ENCODE measurements around the gene CES3. TPM values are rescaled to one million over a fixed set of nuclear protein-coding genes. Genes with fewer than 3 reads are reported as not detected.

CES3 gene
- total and polyA plus RNA-seq, 2 donors (not counting 3 experiments of a cell fraction or from before 2014, with no cell fraction given): 0.10 TPM; not detected in 1

DNA sequence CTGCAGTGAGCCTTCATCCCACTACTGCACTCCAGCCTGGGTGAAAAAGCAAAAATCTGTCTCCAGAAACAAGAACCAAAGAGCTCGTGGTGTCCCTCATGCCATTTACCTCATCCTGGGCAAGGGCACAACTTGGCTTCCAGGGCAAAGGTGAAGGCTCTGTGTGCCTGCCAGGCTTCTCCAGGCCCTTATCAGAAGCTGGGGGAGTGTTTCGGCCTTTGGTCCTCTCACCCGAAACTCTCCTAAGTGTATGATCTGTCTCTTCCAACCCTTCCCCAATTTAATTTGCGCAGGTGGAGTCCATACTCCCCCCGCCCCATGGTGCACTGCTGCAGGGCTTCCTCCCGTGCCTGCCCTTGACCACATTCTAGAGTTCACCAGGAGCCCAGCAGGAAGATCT is 24.6 kb upstream of the CES3 start:
- intact Hi-C loops (cut with micrococcal nuclease): no loop called here
- no peak overlapping the region for H3K4me2 ChIP-seq (ENCODE audit: insufficient read depth, low read length)

More for the DNA sequence above, 24.6 kb upstream of the CES3 start:
- no peak overlapping the region for H2AFZ ChIP-seq (ENCODE audit: low read depth, low read length)
- H3K79me2 ChIP-seq (ENCODE audit: control insufficient read depth, insufficient read depth, low read length): peaks cover 20% of the 10 kb centered on the region
- ChIA-PET CTCF (interaction anchor here (0.9 to 1.0 kb wide), 2 partner anchors 11 to 18 kb away, joined by 3 read pairs; no protein-coding TSS in a partner anchor), POLR2A (no interaction called here)
- no peak overlapping the region for H3K9ac ChIP-seq (replicated peaks; ENCODE audit: extremely low read depth, insufficient read depth, low read length)
- DNase-seq (ENCODE audit: low read depth, low spot score): no peak
- H3K9me1 ChIP-seq (replicated peaks; ENCODE audit: control insufficient read depth, extremely low read depth, insufficient read depth, low read length): no peaks in the 10 kb centered on the region
- no TSS peak for BruUV-seq (replicated peaks)
- peaks cover 7% of the 10 kb centered on the region for H3K4me1 ChIP-seq (ENCODE audit: control insufficient read depth, extremely low read depth, insufficient read depth, low read length)
- H4K20me1 ChIP-seq (replicated peaks; ENCODE audit: control insufficient read depth, extremely low read depth, insufficient read depth, low read length): no peaks in the 10 kb centered on the region
- no peak for FAIRE-seq
- H3K36me3 ChIP-seq (ENCODE audit: control insufficient read depth in 2 of 2, extremely low read depth in 1 of 2, insufficient read depth in 2 of 2, low read length in 2 of 2): peaks cover 0 to 11% of the 10 kb centered on the region in 2 experiments
- no peaks in the 10 kb centered on the region for H3K27me3 ChIP-seq (ENCODE audit: control insufficient read depth in 2 of 2, insufficient read depth in 2 of 2, low read length in 2 of 2)
- H3K27ac ChIP-seq (ENCODE audit: insufficient read depth, low read depth, low read length): no peak overlapping the region
- no peak overlapping the region for H3K4me3 ChIP-seq (replicated peaks in 1 of 3; ENCODE audit: insufficient read depth in 1 of 3, low read depth in 1 of 3, low read length in 3 of 3)
- H3K9me3 ChIP-seq (replicated peaks; ENCODE audit: control insufficient read depth, insufficient read depth, low read length): no peaks in the 10 kb centered on the region
- TF ChIP-seq EZH2 (IDR thresholded peaks at IDR 0.05; ENCODE audit: borderline replicate concordance, low read depth, low read length, severe bottlenecking): no peak
- TF ChIP-seq, protein P1, sequence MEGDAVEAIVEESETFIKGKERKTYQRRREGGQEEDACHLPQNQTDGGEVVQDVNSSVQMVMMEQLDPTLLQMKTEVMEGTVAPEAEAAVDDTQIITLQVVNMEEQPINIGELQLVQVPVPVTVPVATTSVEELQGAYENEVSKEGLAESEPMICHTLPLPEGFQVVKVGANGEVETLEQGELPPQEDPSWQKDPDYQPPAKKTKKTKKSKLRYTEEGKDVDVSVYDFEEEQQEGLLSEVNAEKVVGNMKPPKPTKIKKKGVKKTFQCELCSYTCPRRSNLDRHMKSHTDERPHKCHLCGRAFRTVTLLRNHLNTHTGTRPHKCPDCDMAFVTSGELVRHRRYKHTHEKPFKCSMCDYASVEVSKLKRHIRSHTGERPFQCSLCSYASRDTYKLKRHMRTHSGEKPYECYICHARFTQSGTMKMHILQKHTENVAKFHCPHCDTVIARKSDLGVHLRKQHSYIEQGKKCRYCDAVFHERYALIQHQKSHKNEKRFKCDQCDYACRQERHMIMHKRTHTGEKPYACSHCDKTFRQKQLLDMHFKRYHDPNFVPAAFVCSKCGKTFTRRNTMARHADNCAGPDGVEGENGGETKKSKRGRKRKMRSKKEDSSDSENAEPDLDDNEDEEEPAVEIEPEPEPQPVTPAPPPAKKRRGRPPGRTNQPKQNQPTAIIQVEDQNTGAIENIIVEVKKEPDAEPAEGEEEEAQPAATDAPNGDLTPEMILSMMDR (IDR thresholded peaks at IDR 0.05; ENCODE audit: extremely low read depth in 1 of 2, insufficient read depth in 1 of 2, low read depth in 1 of 2, low read length in 2 of 2): no peak
- no peak for TF ChIP-seq FOS (IDR thresholded peaks at IDR 0.05; ENCODE audit: borderline replicate concordance, insufficient read depth, low read length)
- no peak for TF ChIP-seq POLR2A (IDR thresholded peaks at IDR 0.05; ENCODE audit: low read depth, low read length)
- TF ChIP-seq MYC (IDR thresholded peaks at IDR 0.05; ENCODE audit: low read depth, low read length): no peak
- TF ChIP-seq POLR2AphosphoS5 (IDR thresholded peaks at IDR 0.05; ENCODE audit: insufficient read depth, low read depth, low read length): no peak
- TF ChIP-seq, protein P2, sequence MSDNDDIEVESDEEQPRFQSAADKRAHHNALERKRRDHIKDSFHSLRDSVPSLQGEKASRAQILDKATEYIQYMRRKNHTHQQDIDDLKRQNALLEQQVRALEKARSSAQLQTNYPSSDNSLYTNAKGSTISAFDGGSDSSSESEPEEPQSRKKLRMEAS (IDR thresholded peaks at IDR 0.05; ENCODE audit: insufficient read depth, insufficient read length): no peak
- dilution Hi-C loops (cut with MboI; ENCODE audit: extremely low pct_ligation_motif_present, low sequenced_read_pairs): no loop called here

Measured in endothelial cell of umbilical vein (primary cell).